Caco-2 (cell line): ENCODE results near the gene GRB10. TPM values are rescaled to one million over a fixed set of nuclear protein-coding genes. Genes with fewer than 3 reads are reported as not detected.
A peak's percentile ranks its signal among the peaks of the same experiment; 100 is the strongest.

ENCODE experiments used
- BruUV-seq: library from RNA; stranded (reverse); fragments of 400-500 nt; replicated peaks from 2 replicates; lab custom pipeline; 2021; lab: Mats Ljungman, UMichigan
- CTCF ChIA-PET: fragments of 300-600 bp; sonication (Branson Sonifier 250); formaldehyde crosslinking; loops from one replicate; lab custom pipeline; 2022; ENCODE audit warnings: antibody characterized with exemption; lab: Charles Lee
- POLR2A ChIA-PET: fragments of 300-600 bp; sonication (Branson Sonifier 250); formaldehyde crosslinking; loops from one replicate; lab custom pipeline; 2022; ENCODE audit warnings: antibody characterized with exemption; lab: Charles Lee
- DNase-seq, 2 experiments: peaks; one replicate each; pipeline versions ENCODE4 v3.0.0 to v3.0.0-alpha.2; 2020 to 2022
- H3K27me3 ChIP-seq: replicated peaks from 2 replicates; pipeline ENCODE4 v1.6.0; 2011; ENCODE audit warnings: low read length; ENCODE audit not compliant: control insufficient read depth, insufficient read depth
- H3K36me3 ChIP-seq: 2 replicates; pipeline ENCODE4 v1.5.1; 2011; ENCODE audit warnings: low read length; ENCODE audit not compliant: control insufficient read depth, insufficient read depth
- H3K4me1 ChIP-seq: fragments of 250-450 bp; sonication (Bioruptor Pico); 2 replicates; pipeline ENCODE4 v1.5.1; 2020; ENCODE audit warnings: mild to moderate bottlenecking
- H3K4me3 ChIP-seq: 2 replicates; pipeline ENCODE4 v1.5.1; 2011; ENCODE audit warnings: low read depth, mild to moderate bottlenecking, control low read depth, low read length
- H3K9me3 ChIP-seq: fragments of 250-450 bp; sonication (Bioruptor Pico); 2 replicates; pipeline ENCODE4 v1.5.1; 2020; ENCODE audit warnings: mild to moderate bottlenecking, moderate library complexity
- H3K27ac Mint-ChIP-seq: one replicate; pipeline ENCODE4 v1.8.0; 2022; ENCODE audit warnings: mixed read lengths; ENCODE audit not compliant: unreplicated experiment
- H3K27me3 Mint-ChIP-seq: one replicate; pipeline ENCODE4 v1.8.0; 2022; ENCODE audit warnings: mixed read lengths; ENCODE audit not compliant: insufficient read depth, unreplicated experiment
- H3K36me3 Mint-ChIP-seq: one replicate; pipeline ENCODE4 v1.8.0; 2022; ENCODE audit warnings: mild to moderate bottlenecking, mixed read lengths; ENCODE audit not compliant: insufficient read depth, unreplicated experiment
- H3K4me1 Mint-ChIP-seq: one replicate; pipeline ENCODE4 v1.8.0; 2022; ENCODE audit warnings: low read depth, mixed read lengths; ENCODE audit not compliant: unreplicated experiment
- H3K4me3 Mint-ChIP-seq: one replicate; pipeline ENCODE4 v1.8.0; 2022; ENCODE audit warnings: mild to moderate bottlenecking, moderate library complexity, mixed read lengths; ENCODE audit not compliant: unreplicated experiment
- H3K9me3 Mint-ChIP-seq: one replicate; pipeline ENCODE4 v1.8.0; 2022; ENCODE audit warnings: mixed read lengths; ENCODE audit not compliant: unreplicated experiment
- intact Hi-C: fragments of 100-400 bp; cut with micrococcal nuclease; formaldehyde crosslinking; loops from one replicate; pipeline ENCODE4 v1.10.0; 2022; ENCODE audit not compliant: unreplicated experiment
- total RNA-seq: library from RNA; stranded (reverse); gene quantifications from 2 replicates; pipeline ENCODE4 v1.2.3, GENCODE V29; 2022
- TF ChIP-seq, protein P1 (sequence below), 2 experiments: fragments of 200-600 bp in 1 of 2; IDR thresholded peaks; 1 replicate in 1 of 2; 2 replicates in 1 of 2; pipeline versions ENCODE4 v1.5.1 to v1.8.0; 2011 to 2022; ENCODE audit warnings: antibody characterized with exemption in 1 of 2, control low read depth in 1 of 2, inconsistent platforms in 1 of 2, low read depth in 1 of 2, low read length in 1 of 2, mild to moderate bottlenecking in 1 of 2, moderate library complexity in 1 of 2; ENCODE audit not compliant: insufficient read depth in 1 of 2, severe bottlenecking in 1 of 2, unreplicated experiment in 1 of 2

The GRB10 gene
- total RNA-seq, 1 experiment from 2014 or later: 79.3 TPM

DNA sequence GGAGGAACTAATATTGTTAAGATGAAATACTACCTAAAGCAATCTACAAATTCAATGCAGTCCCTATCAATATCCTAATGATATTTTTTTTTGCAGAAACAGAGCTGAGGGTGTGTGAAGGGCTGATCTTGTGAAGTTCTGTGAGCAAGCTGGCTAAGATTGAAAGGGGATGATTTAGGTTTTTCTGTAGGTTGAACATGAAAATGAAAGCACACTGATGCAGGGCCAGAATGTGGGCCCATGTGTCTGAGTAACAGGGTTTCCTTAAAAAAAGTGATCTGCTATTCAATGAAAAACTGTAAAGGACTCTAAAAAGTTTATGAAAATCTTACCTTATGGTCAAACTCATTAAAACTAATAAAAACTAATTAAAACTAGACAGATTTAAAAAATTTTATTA, 47.4 kb downstream of the GRB10 start:
- Mint-ChIP-seq H3K4me1 (peaks cover 52% of the 10 kb centered on the region), H3K4me3 (no peak overlapping the region), H3K27me3 (no peaks in the 10 kb centered on the region), H3K9me3 (no peaks in the 10 kb centered on the region), H3K36me3 (peaks cover 17% of the 10 kb centered on the region), H3K27ac (peak overlapping the region; percentile 57)
- intact Hi-C loops: no loop called here
- ChIA-PET POLR2A (no interaction called here), CTCF (no interaction called here)
- no peak overlapping the region for H3K4me3 ChIP-seq
- H3K4me1 ChIP-seq: peaks cover 32% of the 10 kb centered on the region
- TF ChIP-seq, protein P1, sequence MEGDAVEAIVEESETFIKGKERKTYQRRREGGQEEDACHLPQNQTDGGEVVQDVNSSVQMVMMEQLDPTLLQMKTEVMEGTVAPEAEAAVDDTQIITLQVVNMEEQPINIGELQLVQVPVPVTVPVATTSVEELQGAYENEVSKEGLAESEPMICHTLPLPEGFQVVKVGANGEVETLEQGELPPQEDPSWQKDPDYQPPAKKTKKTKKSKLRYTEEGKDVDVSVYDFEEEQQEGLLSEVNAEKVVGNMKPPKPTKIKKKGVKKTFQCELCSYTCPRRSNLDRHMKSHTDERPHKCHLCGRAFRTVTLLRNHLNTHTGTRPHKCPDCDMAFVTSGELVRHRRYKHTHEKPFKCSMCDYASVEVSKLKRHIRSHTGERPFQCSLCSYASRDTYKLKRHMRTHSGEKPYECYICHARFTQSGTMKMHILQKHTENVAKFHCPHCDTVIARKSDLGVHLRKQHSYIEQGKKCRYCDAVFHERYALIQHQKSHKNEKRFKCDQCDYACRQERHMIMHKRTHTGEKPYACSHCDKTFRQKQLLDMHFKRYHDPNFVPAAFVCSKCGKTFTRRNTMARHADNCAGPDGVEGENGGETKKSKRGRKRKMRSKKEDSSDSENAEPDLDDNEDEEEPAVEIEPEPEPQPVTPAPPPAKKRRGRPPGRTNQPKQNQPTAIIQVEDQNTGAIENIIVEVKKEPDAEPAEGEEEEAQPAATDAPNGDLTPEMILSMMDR (IDR thresholded peaks at IDR 0.05; ENCODE audit: insufficient read depth in 1 of 2, low read depth in 1 of 2, low read length in 1 of 2, severe bottlenecking in 1 of 2, unreplicated experiment in 1 of 2): no peak
- BruUV-seq: no TSS peak
- no peaks in the 10 kb centered on the region for H3K27me3 ChIP-seq
- H3K36me3 ChIP-seq: no peaks in the 10 kb centered on the region
- H3K9me3 ChIP-seq: no peaks in the 10 kb centered on the region
- DNase-seq: no peak

DNA sequence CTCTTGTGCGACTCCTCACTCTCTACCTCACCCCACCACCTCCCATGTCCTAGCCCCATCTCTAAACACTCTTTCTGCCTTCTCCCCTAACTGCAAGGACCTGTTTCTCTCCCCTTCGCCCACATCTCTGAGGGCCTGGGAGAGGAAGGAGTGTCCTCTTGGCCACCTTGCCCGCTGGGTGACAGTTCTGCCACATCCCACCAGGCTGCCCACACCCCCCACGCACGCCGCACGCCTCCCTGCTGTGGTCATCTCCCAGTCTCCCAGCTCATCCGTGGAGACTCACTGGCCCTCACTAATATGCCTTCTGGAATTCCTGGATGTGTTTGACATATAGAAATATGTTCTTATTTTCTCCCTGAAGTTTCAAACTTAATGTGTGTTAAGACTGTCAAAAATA, 48.5 kb downstream of the GRB10 start:
- ChIA-PET CTCF (no interaction called here), POLR2A (no interaction called here)
- no peak overlapping the region for H3K4me3 ChIP-seq
- Mint-ChIP-seq H3K9me3 (no peaks in the 10 kb centered on the region), H3K27ac (peak overlapping the region; percentile 92), H3K27me3 (no peaks in the 10 kb centered on the region), H3K4me1 (peaks cover 43% of the 10 kb centered on the region), H3K36me3 (peaks cover 17% of the 10 kb centered on the region), H3K4me3 (peak overlapping the region; percentile 45)
- intact Hi-C loops: loop anchor here (5.0 kb wide), 1 partner anchor 58 kb away; no protein-coding TSS in a partner anchor
- no peaks in the 10 kb centered on the region for H3K9me3 ChIP-seq
- DNase-seq: no peak
- H3K4me1 ChIP-seq: peaks cover 28% of the 10 kb centered on the region
- no TSS peak for BruUV-seq
- TF ChIP-seq, protein P1 (IDR thresholded peaks at IDR 0.05; ENCODE audit: insufficient read depth in 1 of 2, low read depth in 1 of 2, low read length in 1 of 2, severe bottlenecking in 1 of 2, unreplicated experiment in 1 of 2): no peak
- no peaks in the 10 kb centered on the region for H3K27me3 ChIP-seq
- no peaks in the 10 kb centered on the region for H3K36me3 ChIP-seq

DNA sequence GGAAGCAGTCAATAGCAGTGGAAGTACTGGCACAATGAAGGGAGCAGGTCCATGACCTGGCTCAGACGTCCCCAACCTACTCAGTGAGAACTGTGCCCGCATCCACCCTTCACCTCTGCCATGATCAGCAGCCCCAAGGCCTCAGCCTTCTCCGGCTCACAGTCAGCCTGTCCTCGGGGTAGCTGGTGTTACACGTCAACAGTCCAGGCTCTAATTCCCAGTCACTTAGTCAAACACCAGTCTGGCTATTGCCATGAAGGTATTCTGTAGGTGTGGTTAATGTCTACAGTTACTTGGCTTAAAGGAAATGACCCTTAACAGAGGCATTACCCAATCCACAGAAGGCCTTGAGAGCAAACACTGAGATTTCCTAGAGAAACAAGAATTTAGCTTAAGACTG, 49.1 kb downstream of the GRB10 start:
- intact Hi-C loops: loop anchor here (1.0 to 5.0 kb wide), 2 partner anchors 14 to 59 kb away; no protein-coding TSS in a partner anchor
- TF ChIP-seq, protein P1 (IDR thresholded peaks at IDR 0.05; ENCODE audit: insufficient read depth in 1 of 2, low read depth in 1 of 2, low read length in 1 of 2, severe bottlenecking in 1 of 2, unreplicated experiment in 1 of 2): no peak
- Histone ChIP-seq H3K36me3 (no peaks in the 10 kb centered on the region), H3K4me1 (peaks cover 24% of the 10 kb centered on the region), H3K4me3 (no peak overlapping the region), H3K27me3 (no peaks in the 10 kb centered on the region), H3K9me3 (no peaks in the 10 kb centered on the region)
- peak; percentile 73 to 82 for DNase-seq
- BruUV-seq: no TSS peak
- POLR2A ChIA-PET: no interaction called here
- Mint-ChIP-seq H3K4me1 (peaks cover 39% of the 10 kb centered on the region), H3K27me3 (no peaks in the 10 kb centered on the region), H3K27ac (peak overlapping the region; percentile 92), H3K9me3 (no peaks in the 10 kb centered on the region), H3K4me3 (no peak overlapping the region), H3K36me3 (peaks cover 17% of the 10 kb centered on the region)
- CTCF ChIA-PET: interaction anchor here (0.6 kb wide), 1 partner anchor 427 kb away, joined by 3 read pairs; no protein-coding TSS in a partner anchor
